Activated CD8-positive, alpha-beta memory T cell treated with anti-CD3 and anti-CD28 coated beads, Interleukin-2, amount 50 U/mL, for 24 hours (primary cell): ENCODE data around the gene SLC25A12.

Experiments
- DNase-seq: peaks from one replicate; pipeline ENCODE4 v3.0.0-alpha.2; 2020; ENCODE audit errors: extremely low read depth

The SLC25A12 gene

GRCh38 chr2:171889808-171890207 is 4.2 kb downstream of the SLC25A12 start:
- DNase-seq, result no peak

- DNase-seq, result no peak
These were observed 4.7 kb downstream of the SLC25A12 start for GRCh38 chr2:171889333-171889732.

DNA sequence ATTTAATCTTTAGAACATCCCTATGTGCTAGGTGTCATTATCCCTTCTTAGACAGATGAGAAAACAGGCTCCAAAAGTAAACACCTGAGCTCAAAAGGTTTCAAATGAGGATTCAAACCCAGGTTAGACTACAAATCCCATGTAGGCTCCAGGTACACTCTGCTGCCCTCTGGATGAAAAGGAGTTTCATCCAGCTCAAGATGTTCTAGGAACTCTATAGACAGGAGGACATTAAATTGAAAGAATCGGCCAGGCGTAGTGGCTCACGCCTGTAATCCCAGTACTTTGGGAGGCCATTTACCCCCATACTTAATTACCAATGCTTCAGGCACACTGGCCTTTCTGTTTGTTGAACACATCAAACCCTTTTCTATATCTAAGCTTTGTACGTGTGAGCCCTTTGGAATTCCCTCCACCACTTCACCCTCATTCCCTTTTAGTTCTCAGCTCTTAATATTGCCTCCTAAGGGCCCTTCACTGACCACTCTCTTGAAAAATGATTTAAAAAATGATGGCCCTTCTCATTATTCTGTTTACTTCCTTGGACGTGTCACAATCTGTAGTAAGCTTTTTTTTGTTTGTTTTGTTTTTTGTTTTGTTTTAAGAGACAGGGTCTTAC is 10.7 kb downstream of the SLC25A12 start:
- DNase-seq, result no peak

GRCh38 chr2:171882089-171882769 is 11.8 kb downstream of the SLC25A12 start:
- no peak for DNase-seq

DNA sequence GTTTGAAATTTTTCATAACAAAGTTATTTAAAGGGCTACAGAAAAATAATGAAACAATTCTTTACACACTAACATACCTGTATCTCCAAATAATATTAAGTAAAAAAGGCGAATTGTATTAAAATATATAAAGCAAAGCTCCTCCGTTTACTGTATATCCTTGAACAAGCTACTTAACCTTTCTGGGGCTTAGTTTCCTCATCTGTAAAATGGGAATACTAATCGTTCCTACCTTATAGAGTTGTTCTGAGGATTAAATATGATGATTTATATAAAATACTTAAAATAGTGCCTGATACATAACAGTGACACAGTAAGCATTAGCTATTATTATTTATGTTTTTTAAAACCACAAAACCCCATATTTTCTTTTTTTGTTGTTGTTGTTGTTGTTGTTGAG is 13.3 kb downstream of the SLC25A12 start:
- DNase-seq, result no peak

DNA sequence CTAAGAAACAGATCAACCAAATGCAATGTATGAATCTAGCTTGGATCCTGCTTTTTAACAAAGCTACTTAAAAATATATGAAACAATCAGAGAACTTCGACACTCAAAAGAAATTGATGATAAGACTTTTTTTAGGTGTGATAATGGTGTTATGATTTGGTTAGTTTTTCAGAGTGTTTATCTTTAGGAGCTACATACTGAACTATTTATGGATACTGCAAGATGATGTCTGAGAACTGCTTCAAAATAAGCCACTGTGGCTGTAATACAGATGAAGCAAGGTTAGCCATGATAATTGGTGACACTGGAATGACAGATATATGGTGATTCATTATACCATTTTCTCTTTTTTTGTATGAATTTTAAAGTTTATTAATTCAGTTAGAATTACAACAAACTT is 14.2 kb downstream of the SLC25A12 start:
- DNase-seq, result no peak

GRCh38 chr2:171878481-171878993 is 15.5 kb downstream of the SLC25A12 start:
- DNase-seq, result no peak

DNA sequence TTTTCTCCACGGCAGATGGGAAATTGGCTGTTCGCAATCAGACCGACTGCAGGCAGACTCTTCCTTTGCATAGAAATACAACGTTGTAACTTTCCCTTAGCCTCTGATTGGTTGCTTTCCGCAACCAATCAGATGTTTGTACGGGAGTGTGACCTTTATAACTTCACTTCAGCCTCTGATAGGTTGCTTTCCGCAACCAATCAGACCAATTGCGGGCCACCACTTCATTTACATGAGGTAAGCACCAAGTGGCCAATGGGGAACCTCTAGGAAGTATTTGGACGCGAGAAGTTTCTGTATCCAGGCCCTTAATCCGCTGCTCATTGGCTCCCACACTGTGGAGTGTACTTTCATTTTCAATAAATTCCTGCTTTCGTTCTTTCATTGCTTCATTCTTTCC is 19.1 kb downstream of the SLC25A12 start:
- no peak for DNase-seq

- no peak for DNase-seq
These were observed 19.5 kb downstream of the SLC25A12 start for GRCh38 chr2:171874517-171874916.

DNA sequence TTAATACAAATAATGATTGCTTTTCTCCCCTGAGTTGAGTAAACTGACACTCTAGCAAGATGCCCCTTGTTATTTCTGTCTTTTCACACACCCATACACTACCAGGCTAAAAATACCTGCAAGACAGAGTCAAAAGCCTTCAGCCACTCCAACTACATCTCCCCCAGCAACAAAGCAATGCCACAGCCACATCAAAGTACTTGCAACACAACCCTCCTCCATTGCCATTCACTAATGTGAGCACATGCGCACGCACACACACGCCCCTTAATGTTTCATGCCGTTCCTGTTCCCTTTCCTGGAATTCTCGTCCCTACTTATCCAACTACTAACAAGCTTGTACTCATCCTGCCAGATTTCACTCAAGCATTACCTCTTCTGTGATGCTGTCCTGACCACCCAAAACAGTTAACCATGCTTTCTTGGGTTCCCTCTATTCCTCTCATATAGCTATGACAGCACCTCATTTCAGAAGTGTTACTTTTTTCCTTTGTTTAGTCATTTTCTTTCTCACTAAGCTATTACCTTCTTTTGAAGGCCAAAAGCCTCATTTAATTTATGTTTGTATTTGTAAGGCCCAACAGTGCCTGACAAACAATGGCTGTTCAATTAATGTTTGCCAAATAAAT is 29.6 kb downstream of the SLC25A12 start:
- DNase-seq, result no peak

GRCh38 chr2:171862501-171862900 is 31.5 kb downstream of the SLC25A12 start:
- DNase-seq, result no peak

DNA sequence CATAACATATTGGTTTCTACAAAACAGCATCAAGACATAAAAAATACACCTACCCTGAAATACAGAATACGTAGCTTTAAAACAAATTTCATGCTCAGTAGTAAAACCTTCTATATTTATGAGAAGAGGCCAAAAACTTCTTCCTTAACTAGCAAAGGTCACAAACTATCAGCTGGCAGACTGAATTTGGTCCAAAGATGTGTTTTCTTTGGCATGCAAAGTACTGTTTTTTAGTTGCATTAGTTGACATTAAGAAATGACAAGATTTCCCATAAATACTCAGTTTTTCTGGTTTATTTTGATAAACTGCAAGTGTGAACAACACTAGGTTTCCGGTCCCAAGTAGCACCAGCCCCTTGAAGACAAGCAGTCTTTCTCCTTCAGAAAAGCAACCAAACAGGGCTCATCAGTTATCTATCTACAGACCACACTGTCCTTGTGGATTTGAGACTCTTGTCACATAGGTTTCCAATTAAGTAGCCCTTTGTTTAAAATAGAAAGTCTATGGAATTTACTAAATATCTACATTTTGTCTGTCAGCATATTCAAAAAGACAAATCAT is 35.6 kb downstream of the SLC25A12 start:
- no peak for DNase-seq

DNA sequence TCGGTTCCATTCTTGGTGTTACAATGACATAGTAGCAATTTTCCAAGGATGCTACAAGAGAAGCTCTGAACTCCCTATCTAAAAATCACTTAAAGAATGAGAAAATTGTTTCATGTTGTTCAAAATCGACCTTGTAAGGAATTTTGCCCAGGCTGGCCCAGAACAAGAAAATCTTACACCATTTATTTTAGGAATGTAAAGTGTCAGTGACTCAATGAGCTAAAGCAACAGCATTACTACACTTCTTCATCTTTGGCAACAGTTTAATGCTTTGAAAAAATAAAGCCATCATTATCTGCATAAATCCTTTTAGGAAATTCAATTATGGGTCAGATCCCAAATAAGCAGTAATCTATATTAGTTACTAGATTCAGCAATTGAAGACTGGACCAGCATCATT is 38.6 kb downstream of the SLC25A12 start:
- no peak for DNase-seq

DNA sequence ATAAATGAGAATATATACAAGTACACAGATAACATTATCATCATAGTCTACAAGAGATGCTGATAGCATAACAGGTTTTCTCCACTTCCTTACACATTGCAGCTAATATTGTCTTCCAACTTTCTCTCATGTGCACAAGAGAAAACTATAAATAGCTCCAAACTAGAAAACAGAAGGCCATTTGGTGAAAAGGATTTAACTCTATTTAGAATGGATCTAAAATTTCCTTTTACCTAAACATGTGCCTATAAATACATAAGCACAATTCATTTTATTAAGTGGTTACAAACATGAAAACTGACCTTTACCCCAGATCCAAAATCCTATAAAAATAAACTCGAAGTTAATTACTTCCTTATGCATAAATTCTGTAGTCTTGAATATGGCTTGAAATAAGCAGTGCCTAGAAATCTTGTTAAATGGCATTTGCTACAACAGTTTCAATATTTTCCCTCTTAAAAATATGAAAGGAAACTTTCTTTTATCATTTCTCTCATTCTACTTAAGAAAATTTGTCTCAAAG is 41.6 kb downstream of the SLC25A12 start:
- DNase-seq, result no peak

DNA sequence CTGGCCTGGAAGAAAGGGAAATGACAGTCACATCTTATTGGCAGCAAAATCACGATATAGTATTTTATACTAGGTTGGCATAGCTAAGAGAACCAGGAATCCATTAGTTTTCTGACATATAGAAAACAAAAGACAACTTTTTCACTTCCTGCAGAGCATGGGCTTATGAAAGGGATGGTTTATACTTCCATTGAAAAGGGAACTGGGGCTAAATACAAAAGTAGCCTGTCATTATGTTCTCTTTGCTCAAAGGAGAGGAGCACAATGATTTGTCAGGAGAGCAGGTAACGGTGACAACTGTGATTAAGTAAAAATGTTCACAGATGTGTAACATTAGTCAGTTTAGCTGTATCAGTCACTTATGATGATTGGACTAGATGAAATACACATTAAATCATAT is 46.4 kb downstream of the SLC25A12 start:
- DNase-seq, result no peak

- DNase-seq, result no peak
These were observed 47.1 kb downstream of the SLC25A12 start for GRCh38 chr2:171846894-171847293.

GRCh38 chr2:171841996-171842395 is 52.0 kb downstream of the SLC25A12 start:
- no peak for DNase-seq

GRCh38 chr2:171837736-171838135 is 56.3 kb downstream of the SLC25A12 start:
- no peak for DNase-seq

GRCh38 chr2:171836146-171836910 is 57.7 kb downstream of the SLC25A12 start:
- DNase-seq, result no peak

GRCh38 chr2:171835386-171835785 is 58.7 kb downstream of the SLC25A12 start:
- DNase-seq, result no peak

DNA sequence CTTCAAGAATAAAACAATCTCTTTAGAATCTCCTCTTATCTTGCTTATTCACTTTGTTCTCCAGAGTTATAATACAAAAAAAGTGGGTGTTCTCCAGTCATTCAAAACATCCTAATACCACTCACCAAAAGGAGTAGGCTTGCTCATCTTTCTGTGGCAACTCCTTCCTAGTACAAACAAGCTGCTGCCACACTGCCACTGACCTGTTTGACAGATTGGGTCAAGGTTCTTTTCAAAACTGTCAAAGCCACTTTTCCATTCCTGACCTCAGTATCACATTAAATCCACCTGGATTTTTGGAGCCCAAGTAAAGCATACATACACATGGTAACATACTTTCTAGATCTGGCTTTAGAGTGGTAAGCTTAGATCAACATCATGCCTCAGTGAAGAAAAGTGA is 59.8 kb downstream of the SLC25A12 start:
- DNase-seq, result no peak

DNA sequence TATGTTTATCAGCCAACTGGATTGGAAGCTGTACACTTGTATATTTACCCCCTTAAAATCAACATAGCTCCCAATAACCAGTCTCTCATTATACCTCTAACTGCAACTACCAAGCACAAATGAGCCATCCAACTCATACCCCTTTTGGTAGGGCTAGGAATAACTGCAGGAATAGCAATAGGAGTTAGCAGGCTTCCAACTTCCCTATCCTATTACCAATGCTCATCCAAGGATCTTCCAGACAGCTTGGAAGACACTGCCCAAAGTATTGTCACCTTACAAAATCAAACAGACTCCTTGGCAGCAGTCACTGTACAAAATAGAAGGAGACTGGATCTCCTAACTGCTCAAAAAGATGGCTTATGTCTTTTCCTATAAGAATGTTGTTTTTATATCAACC is 61.6 kb downstream of the SLC25A12 start:
- DNase-seq, result no peak
